ENCODE data around the gene VMA21. TPM values are rescaled to one million over a fixed set of nuclear protein-coding genes. Genes with fewer than 3 reads are reported as not detected.

Gene VMA21
- total RNA-seq, 1 donor: 36.4 TPM

Other genes starting within 250 kb of the VMA21 start
- gene GPR50, start 220.6 kb upstream of the VMA21 start, total RNA-seq: not detected
- not detected for gene PASD1, start 166.5 kb downstream of the VMA21 start, total RNA-seq

Measured in hematopoietic multipotent progenitor cell (in vitro differentiated cells).